Activated T-helper 17 cell treated with anti-CD3 and anti-CD28 coated beads, Interleukin-2, amount 50 U/mL, for 72 hours (primary cell): ENCODE results near the gene MUCL1. TPM values are rescaled to one million over a fixed set of nuclear protein-coding genes. Genes with fewer than 3 reads are reported as not detected.
"Not testable (repeated sequence)": the region's sequence is repeated elsewhere in the genome, so short reads cannot be mapped to it uniquely, and the experiment has no call there.

ENCODE experiments used
- ATAC-seq: fragments of 150-1000 bp; cut with Tn5 transposase; replicated peaks from 2 replicates; pipeline ENCODE4 v1.10.0; 2021; ENCODE audit warnings: mild to moderate bottlenecking, moderate library complexity
- H3K27ac Mint-ChIP-seq: one replicate; pipeline ENCODE4 v1.8.0; 2022; ENCODE audit warnings: mixed read lengths
- H3K27me3 Mint-ChIP-seq: one replicate; pipeline ENCODE4 v1.8.0; 2022; ENCODE audit warnings: mixed read lengths
- H3K36me3 Mint-ChIP-seq: one replicate; pipeline ENCODE4 v1.8.0; 2022; ENCODE audit warnings: low read depth, mild to moderate bottlenecking, mixed read lengths
- H3K4me1 Mint-ChIP-seq: one replicate; pipeline ENCODE4 v1.8.0; 2022; ENCODE audit warnings: mixed read lengths
- H3K4me3 Mint-ChIP-seq: one replicate; pipeline ENCODE4 v1.8.0; 2022; ENCODE audit warnings: mild to moderate bottlenecking, mixed read lengths
- H3K9me3 Mint-ChIP-seq: one replicate; pipeline ENCODE4 v1.8.0; 2022; ENCODE audit warnings: mixed read lengths
- total RNA-seq, 2 donors: library from RNA; stranded (reverse); gene quantifications; one replicate each; pipeline ENCODE4 v1.2.3, GENCODE V29; 2022

The MUCL1 gene
- total RNA-seq, 2 donors from 2014 or later = not detected

DNA sequence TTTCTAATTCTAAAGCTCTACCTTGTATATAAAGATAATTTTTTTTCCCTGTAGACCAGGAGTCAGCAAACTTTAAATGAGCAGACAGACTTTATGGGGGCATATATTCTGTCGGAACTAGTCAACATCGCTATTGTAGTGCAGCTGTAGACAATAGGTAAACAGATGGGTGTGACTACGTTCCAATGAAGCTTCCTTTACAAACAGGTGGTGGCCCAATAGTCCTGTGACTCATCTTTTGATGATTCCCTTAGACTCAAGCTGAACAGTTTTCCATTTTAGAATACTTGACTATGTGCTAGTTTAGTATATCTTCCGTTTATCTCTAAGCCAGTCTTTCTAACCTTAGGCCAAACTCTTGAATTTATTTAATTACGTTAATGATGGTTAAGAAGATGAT, 16.3 kb downstream of the MUCL1 start:
- H3K4me3 Mint-ChIP-seq = no peak overlapping the region
- no peak for ATAC-seq
- no peaks in the 10 kb centered on the region for H3K9me3 Mint-ChIP-seq
- H3K27ac Mint-ChIP-seq = no peak overlapping the region
- peaks cover 18% of the 10 kb centered on the region for H3K27me3 Mint-ChIP-seq
- H3K4me1 Mint-ChIP-seq = peaks cover 2% of the 10 kb centered on the region
- no peaks in the 10 kb centered on the region for H3K36me3 Mint-ChIP-seq

DNA sequence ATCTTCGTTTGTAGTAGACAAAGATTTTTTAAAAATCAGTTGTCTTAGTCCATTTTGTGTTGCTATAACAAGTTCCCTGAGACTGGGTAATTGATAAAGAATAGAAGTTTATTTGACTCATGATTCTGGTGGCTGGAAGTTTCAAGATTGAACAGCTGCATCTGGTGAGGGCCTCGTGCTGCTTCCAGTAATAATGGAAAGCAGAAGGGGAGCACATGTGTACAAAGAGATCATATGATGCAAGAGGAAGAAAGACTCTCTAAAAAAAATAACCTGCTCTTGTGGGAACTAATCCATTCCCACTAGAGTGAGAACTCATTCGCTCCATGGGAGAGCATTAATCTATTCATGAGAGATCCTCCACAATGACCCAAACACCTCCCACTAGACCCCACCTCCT, 24.8 kb downstream of the MUCL1 start:
- Mint-ChIP-seq H3K27me3 (peaks cover 4% of the 10 kb centered on the region), H3K27ac (peak overlapping the region; percentile 35), H3K36me3 (no peaks in the 10 kb centered on the region), H3K9me3 (no peaks in the 10 kb centered on the region), H3K4me3 (no peak overlapping the region), H3K4me1 (peaks cover 5% of the 10 kb centered on the region)
- ATAC-seq = peak; percentile 28

DNA sequence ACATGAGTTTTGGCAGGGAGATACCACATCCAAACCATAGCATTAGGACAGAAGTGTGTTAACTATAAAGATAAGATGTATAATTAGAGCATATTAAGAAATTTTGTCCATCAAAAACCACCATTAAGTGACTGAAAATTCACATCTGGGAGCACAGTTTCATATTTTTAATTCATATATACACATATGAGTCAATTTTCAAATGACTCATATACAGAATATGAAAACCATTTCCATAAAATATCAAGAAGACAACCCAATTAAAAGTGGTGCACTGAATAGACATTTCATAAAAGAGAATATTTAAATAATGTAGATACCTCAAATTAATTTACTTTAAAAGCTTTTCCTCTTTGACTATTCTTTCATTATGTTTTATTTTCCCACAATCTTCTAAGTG, 25.3 kb downstream of the MUCL1 start:
- no peaks in the 10 kb centered on the region for H3K9me3 Mint-ChIP-seq

DNA sequence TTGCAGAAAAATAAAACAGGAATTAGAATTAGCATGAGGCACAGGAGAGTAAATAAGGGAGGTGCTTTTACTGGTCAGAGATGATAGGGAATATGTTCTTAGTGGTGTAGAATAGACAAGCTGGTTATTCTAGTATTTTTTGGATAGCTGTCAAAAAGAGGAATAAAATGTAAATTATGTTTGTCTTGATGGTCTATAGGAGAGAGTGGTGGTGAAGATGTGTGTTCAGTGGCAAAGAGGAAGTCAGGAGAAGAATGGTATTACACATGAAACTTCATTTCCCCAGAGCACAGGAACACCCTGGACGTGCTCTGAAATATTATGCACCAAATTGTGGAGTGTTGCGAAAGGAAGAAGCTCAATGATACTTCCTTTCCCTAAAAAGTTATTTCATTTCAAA, 27.8 kb downstream of the MUCL1 start:
- H3K27me3 Mint-ChIP-seq = no peaks in the 10 kb centered on the region
- H3K9me3 Mint-ChIP-seq = no peaks in the 10 kb centered on the region
- no peaks in the 10 kb centered on the region for H3K36me3 Mint-ChIP-seq
- H3K27ac Mint-ChIP-seq = no peak overlapping the region
- H3K4me1 Mint-ChIP-seq = peaks cover 5% of the 10 kb centered on the region
- no peak for ATAC-seq
- H3K4me3 Mint-ChIP-seq = no peak overlapping the region

More for the DNA sequence above, 25.3 kb downstream of the MUCL1 start:
- H3K4me1 Mint-ChIP-seq = peaks cover 5% of the 10 kb centered on the region
- H3K36me3 Mint-ChIP-seq = no peaks in the 10 kb centered on the region
- ATAC-seq = peak; percentile 32
- H3K27ac Mint-ChIP-seq = peak overlapping the region; percentile 35
- peaks cover 4% of the 10 kb centered on the region for H3K27me3 Mint-ChIP-seq
- no peak overlapping the region for H3K4me3 Mint-ChIP-seq

DNA sequence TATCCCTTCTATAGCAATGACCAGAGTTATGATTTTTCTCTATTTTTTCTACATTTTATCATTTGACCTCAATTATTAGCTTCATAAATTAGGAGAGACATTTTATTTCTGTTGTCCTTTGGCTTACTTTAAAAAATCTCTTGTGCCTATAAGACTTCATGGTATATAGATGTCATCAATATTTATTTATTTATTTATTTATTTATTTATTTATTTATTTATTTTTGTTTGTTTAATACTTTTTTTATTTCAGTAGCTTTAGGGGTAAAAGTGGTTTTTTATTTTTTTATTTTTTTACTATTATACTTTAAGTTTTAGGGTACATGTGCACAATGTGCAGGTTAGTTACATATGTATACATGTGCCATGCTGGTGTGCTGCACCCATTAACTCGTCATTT, 28.3 kb downstream of the MUCL1 start:
- H3K4me3 Mint-ChIP-seq, H3K36me3 Mint-ChIP-seq, H3K27ac Mint-ChIP-seq, H3K9me3 Mint-ChIP-seq, H3K4me1 Mint-ChIP-seq, ATAC-seq, H3K27me3 Mint-ChIP-seq: not testable (repeated sequence)

DNA sequence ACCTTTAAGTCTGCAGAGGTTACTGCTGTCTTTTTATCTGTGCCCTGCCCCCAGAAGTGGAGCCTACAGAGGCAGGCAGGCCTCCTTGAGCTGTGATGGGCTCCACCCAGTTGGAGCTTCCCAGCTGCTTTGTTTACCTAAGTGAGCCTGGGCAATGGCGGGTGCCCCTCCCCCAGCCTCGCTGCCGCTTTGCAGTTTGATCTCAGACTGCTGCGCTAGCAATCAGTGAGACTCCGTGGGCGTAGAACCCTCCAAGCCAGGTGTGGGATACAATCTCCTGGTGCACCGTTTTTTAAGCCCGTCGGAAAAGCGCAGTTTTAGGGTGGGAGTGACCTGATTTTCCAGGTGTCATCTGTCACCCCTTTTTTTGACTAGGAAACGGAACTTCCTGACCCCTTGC, 34.1 kb downstream of the MUCL1 start:
- not testable (repeated sequence) for H3K9me3 Mint-ChIP-seq, H3K27ac Mint-ChIP-seq, H3K36me3 Mint-ChIP-seq, H3K4me1 Mint-ChIP-seq, ATAC-seq, H3K4me3 Mint-ChIP-seq, H3K27me3 Mint-ChIP-seq

DNA sequence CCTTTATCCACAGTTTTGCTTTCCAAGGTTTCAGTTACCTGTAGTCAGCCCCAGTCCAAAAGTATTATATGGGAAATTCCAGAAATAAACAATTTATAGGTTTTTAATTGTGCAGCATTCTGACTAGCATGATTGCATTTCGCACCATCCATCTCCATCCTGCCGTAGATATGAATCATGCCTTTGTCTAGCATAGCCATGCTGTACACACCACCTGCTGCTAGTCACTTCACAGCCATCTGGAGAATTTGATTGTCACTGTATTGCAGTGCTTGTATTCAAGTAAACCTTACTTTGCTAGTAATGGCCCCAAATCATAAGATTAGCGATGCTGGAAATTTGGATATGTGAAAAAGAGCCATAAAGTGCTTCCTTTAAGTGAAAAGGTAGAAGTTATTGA, 36.0 kb downstream of the MUCL1 start:
- no peak for ATAC-seq
- Mint-ChIP-seq H3K9me3 (no peaks in the 10 kb centered on the region), H3K27ac (no peak overlapping the region), H3K4me3 (no peak overlapping the region), H3K27me3 (peaks cover 5% of the 10 kb centered on the region), H3K36me3 (no peaks in the 10 kb centered on the region), H3K4me1 (no peaks in the 10 kb centered on the region)

DNA sequence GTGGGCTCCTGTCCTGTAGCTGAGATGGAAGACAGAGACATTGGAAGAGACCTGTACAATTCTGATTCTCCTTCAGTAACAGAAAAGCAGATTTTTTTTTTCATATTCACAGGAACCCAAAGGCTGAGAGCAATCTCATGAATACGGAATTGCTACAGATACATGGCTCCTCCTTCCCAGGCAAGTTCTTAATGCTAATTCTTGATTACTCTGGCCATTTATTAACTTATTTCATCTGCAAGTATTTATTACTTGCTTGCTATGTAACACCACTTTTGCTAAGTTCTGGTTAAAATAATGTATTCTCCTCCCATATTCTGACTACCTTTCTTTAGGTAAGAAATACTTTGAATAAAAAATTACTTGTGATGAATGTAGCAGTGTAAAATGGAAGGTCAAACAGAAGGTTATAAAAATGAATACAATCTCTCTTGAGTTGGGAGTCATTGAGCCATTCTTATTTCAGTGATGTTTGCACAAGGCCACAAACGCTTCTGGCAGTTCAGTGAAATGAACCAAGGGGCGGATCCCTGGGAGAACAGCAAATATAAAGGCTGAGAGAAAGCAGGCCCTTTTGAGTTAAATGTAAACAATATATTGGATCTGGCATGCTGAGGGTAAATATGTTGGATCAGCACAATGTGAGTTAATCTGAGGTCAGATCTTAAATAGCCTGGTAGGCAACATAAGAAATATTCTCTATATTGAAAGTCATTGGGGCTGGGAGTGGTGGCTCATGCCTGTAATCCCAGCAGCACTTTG, 37.6 kb downstream of the MUCL1 start:
- no peaks in the 10 kb centered on the region for H3K4me1 Mint-ChIP-seq
- H3K27me3 Mint-ChIP-seq = peaks cover 5% of the 10 kb centered on the region
- H3K27ac Mint-ChIP-seq = no peak overlapping the region
- ATAC-seq = no peak
- H3K9me3 Mint-ChIP-seq = no peaks in the 10 kb centered on the region
- no peaks in the 10 kb centered on the region for H3K36me3 Mint-ChIP-seq
- no peak overlapping the region for H3K4me3 Mint-ChIP-seq

Other genes with a start within 250 kb of the MUCL1 start
- not detected for gene LACRT, start 219.6 kb upstream of the MUCL1 start, total RNA-seq
- gene DCD, start 206.2 kb upstream of the MUCL1 start, total RNA-seq = not detected
- gene TESPA1, start 130.2 kb downstream of the MUCL1 start, total RNA-seq = 10 to 100 TPM; 51.1 to 91.7 TPM
- not detected for gene NEUROD4, start 165.5 kb downstream of the MUCL1 start, total RNA-seq